ENCODE measurements around the gene MSRB1. TPM values are rescaled to one million over a fixed set of nuclear protein-coding genes. Genes with fewer than 3 reads are reported as not detected.
A peak's percentile ranks its signal among the peaks of the same experiment; 100 is the strongest.
"Not testable (repeated sequence)": the region's sequence is repeated elsewhere in the genome, so short reads cannot be mapped to it uniquely, and the experiment has no call there.

The MSRB1 gene
- total RNA-seq, 4 donors from 2014 or later = 17.3 to 46.6 (median 38.3) TPM

- TF ChIP-seq POLR2A (IDR thresholded peaks at IDR 0.05) (no peak), CTCF (IDR thresholded peaks at IDR 0.05) (no peak)
- peaks cover 3 to 24% (median 5%) of the 10 kb centered on the region in 4 donors for H3K4me1 ChIP-seq
- DNase-seq = no peak
- H3K27ac ChIP-seq = no peak overlapping the region
- H3K36me3 ChIP-seq = no peaks in the 10 kb centered on the region
- H3K4me3 ChIP-seq = no peak overlapping the region
- no peaks in the 10 kb centered on the region for H3K9me3 ChIP-seq
- no peaks in the 10 kb centered on the region for H3K27me3 ChIP-seq
Observed at GRCh38 chr16:1926271-1926670, 16.7 kb downstream of the MSRB1 start.

DNA sequence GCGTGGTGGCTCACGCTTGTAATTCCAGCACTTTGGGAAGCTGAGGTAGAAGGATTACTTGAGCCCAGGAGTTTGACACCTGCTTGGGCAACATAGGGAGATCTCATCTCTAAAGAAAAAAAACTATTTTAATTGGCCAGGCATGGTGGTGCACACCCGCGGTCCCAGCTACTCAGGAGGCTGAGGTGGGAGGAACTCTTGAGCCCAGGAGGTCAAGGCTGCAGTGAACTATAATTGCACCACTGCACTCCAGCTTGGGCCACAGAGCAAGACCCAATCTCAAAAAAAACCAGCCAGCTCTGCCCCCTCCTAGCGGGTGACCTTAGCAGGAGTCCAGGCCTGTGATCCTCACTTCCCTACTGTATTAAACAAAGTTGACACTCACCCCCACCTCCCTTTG lies 18.9 kb downstream of the MSRB1 start:
- Histone ChIP-seq H3K36me3 (no peaks in the 10 kb centered on the region), H3K4me3 (no peak overlapping the region), H3K27ac (no peak overlapping the region), H3K4me1 (peaks cover 0 to 13% (median 1%) of the 10 kb centered on the region in 4 donors), H3K9me3 (no peaks in the 10 kb centered on the region), H3K27me3 (peaks cover 0 to 15% of the 10 kb centered on the region in 2 donors)
- TF ChIP-seq CTCF (IDR thresholded peaks at IDR 0.05) (no peak), POLR2A (IDR thresholded peaks at IDR 0.05) (no peak)
- DNase-seq = no peak

- Histone ChIP-seq H3K4me3 (no peak overlapping the region), H3K9me3 (no peaks in the 10 kb centered on the region), H3K27me3 (peaks cover 0 to 21% of the 10 kb centered on the region in 2 donors), H3K27ac (no peak overlapping the region), H3K4me1 (peaks cover 0 to 13% (median 1%) of the 10 kb centered on the region in 4 donors), H3K36me3 (no peaks in the 10 kb centered on the region)
- TF ChIP-seq CTCF (IDR thresholded peaks at IDR 0.05) (peak in 3 of 6 experiments; percentile 9 to 21 (median 12)), POLR2A (IDR thresholded peaks at IDR 0.05) (no peak)
- peak in 1 of 3 donors; percentile 68 for DNase-seq
Observed at GRCh38 chr16:1923299-1924034, 19.5 kb downstream of the MSRB1 start.

GRCh38 chr16:1922357-1922756 lies 20.6 kb downstream of the MSRB1 start:
- no peak overlapping the region for H3K4me3 ChIP-seq
- no peak for TF ChIP-seq CTCF (IDR thresholded peaks at IDR 0.05)
- TF ChIP-seq POLR2A (IDR thresholded peaks at IDR 0.05) = no peak
- no peak for DNase-seq
- H3K27me3 ChIP-seq = peaks cover 0 to 26% of the 10 kb centered on the region in 2 donors
- no peak overlapping the region for H3K27ac ChIP-seq
- peaks cover 0 to 21% (median 1%) of the 10 kb centered on the region in 4 donors for H3K4me1 ChIP-seq
- no peaks in the 10 kb centered on the region for H3K9me3 ChIP-seq
- no peaks in the 10 kb centered on the region for H3K36me3 ChIP-seq

DNA sequence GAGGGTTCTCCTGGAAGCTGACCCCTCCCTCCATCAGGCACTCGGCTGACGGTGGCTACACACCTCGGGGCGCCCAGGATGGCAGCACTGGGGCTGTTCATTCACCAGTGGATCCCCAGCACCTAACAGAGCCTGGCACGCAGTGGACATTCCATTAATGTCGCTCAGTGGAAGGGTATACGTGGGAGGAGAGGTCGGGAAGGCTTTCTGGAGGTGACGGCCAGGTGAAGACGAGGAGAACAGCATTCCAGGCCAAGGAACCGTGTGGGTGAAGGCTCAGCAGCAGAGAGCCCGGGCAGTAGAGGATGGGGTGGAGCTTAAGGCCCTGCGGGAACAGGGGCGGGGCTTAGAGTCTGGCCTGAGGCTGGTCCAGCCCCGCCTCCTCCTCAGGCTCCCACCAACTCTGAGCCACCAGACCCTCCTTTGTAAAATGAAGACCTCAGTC lies 22.2 kb downstream of the MSRB1 start:
- DNase-seq = peak in 1 of 3 donors; percentile 69
- TF ChIP-seq POLR2A (IDR thresholded peaks at IDR 0.05) = no peak
- no peak for TF ChIP-seq CTCF (IDR thresholded peaks at IDR 0.05)

GRCh38 chr16:1920122-1920521 lies 22.9 kb downstream of the MSRB1 start:
- not testable (repeated sequence) for H3K27ac ChIP-seq, DNase-seq, H3K9me3 ChIP-seq, H3K4me3 ChIP-seq, H3K36me3 ChIP-seq
- H3K4me1 ChIP-seq = peaks cover 0 to 23% (median 1%) of the 10 kb centered on the region in 4 donors
- H3K27me3 ChIP-seq = peaks cover 0 to 34% of the 10 kb centered on the region in 2 donors

More for the DNA sequence above, 22.2 kb downstream of the MSRB1 start:
- Histone ChIP-seq H3K36me3 (no peaks in the 10 kb centered on the region), H3K9me3 (no peaks in the 10 kb centered on the region), H3K4me3 (no peak overlapping the region), H3K27me3 (peaks cover 0 to 34% of the 10 kb centered on the region in 2 donors), H3K4me1 (peaks cover 0 to 23% (median 1%) of the 10 kb centered on the region in 4 donors), H3K27ac (no peak overlapping the region)

Measured in Peyer's patch (tissue), 4 donors.